Right hindlimb (tissue), 1 donor: Measurements from ENCODE around the gene NDUFS1.
"Not testable (repeated sequence)": the region's sequence is repeated elsewhere in the genome, so short reads cannot be mapped to it uniquely, and the experiment has no call there.

Source experiments
- DNase-seq: peaks from one replicate; pipeline ENCODE4 v3.0.0-alpha.2; 2018

The NDUFS1 gene

DNA sequence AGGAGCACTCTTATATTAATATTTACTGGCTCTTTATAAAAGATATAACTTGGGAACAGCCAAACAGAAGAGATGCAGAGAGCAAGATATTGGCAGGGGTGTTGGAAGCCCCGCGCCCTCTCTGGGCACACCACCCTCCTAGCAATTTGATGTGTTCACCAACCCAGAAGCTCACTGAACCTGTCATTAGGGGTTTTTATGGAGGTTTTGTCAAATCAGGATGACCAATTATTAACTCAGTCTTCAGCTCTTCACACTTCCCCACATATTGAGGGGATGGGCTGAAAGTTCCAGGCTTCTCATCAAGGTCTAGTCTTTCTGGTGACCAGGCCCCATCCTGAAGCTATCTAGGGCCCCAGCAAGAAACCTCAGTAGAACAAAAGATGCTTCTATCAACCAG is 62.4 kb downstream of the NDUFS1 start:
- no peak for DNase-seq

DNA sequence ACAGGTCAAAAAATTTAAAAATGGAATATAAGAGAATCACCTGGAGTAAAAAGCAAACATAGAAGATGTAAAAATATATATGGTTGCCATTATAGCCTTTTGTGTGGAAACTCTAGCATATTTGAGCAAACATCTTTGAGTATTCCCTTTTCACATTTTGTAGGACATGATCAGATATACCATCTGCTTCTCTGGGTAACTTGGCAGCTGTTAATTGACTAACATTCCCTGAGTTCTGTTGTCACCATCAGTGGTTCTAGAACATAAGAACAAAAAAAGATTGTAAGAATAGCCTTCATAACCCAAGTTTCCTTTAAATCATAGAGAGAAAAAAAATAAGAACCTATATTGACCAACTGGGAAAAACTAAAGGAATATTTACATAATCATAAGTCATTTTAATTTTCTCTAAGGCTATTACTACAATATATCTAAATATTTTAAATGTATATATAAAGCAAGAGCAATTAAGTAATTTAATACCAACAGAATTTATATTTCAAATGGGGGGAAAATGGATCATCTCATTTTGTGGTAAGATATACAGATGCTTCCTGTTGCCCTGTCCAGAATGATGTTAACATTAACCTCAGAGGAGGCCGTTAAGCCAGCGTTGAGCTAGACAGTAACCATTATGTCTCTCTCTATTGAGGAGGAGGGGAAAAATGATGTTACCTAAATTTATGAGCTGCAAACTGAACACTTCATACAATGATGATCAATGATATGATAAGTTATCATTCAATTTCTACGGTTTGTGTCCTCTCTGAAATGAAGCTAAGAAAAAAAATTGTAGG is 63.5 kb downstream of the NDUFS1 start:
- no peak for DNase-seq

- DNase-seq, result no peak
Measured at GRCh38 chr2:206092297-206092696, 66.9 kb downstream of the NDUFS1 start.

- no peak for DNase-seq
Measured at GRCh38 chr2:206088248-206088647, 71.0 kb downstream of the NDUFS1 start.

GRCh38 chr2:206086716-206087350 is 72.4 kb downstream of the NDUFS1 start:
- DNase-seq, result no peak

DNA sequence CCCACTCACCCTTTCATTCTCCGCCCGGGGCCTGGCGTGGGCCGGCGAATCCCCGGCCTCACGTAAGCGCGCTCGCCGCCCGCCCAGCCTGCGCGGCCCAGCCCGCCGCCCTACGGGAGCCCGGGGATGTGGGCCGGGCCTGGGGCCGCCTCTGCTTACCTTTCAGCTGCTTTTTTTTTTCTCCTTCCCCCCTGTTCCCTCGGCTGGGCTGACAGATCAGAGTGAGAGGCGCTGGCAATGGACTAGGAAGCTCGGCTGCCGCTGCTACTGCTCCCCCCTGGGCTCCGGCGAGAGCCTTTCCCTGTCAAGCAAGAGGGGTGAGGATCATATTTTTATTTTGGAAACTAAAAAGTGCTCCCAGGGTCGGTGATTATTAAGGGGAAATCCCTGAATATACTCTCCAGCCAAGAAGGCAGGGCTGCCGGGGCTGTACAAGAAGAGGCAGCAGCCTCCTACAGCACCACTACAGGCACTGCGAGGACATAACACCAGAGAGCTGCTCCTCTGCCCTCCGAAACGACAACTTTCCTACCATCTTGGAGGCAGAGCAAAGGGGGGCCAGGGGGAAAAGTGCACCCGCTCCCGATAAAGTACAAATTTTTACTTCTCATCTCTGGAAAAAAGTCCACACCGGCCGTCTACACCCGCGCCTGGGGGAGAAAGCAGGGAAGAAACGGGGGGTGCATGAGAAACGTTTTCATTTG is 73.3 kb downstream of the NDUFS1 start, which contains the start of gene INO80D:
INO80D (minus strand) TSS at position 433 of the 704 bp plus-strand sequence. CDS start 23,158 bp downstream, outside the sequence.
- DNase-seq, result peak; percentile 90

DNA sequence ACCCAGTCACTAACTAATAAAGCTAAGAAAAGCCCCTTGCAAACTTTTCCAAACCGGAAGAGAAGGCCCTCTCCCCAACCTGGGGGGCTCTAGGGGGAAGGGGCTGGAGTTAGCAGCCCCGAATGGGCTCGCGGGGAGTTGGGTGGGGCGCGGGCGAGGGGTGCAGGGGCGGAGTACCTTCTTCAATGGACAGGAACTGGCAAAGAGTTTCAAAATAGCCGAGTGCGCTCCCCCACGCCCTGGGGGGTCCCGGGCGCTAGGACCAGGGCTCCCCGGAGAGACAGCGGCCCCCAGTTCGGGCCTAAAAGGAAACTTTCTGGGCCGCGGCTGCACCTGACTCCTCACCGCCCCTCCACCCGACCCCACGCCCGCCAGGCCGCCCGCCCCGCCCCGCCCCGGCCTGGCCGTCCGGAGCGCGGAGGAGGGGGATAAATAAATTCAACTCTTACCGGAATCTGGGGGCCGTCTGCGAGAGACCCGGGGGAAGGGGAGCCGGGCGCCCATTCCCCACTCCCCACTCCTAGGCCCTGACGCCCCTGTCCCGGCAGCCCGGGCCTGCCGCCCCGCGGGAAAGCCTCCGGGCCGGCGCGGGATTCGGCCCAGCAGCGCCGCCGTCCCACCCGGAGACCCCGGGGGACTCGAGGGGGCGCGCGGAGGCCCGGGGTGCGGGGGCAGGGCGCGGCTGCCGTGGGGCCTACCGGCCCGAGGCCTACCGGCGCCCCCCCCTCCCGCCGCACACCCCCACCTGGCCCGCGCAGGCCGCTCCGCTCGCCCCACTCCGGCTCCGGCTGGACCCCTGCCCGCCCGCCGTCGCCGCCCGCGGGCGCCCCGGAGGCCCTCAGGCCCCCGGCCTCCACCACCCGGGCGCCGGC is 74.1 kb downstream of the NDUFS1 start:
- DNase-seq, result peak; percentile 60

DNA sequence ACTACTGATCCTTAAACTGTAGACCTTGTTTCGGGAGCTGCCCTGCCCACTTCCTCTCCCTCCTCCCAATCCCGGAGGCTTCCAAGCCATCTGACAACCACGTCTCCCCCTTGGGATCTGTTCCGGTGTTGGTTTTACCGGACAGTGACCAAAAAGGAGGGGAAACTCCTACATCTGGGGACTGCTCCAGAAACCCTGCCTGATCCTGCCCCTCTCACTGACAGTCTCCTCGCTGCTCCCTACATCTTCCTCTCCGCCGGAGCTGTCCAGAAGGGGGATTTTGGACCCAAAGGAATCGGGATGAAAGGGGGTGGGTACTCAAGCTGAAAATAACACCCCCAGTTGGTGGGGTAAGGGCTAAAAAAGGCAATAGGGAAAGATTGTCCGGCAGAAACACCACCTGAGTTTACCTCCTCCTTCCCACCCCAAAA is 74.8 kb downstream of the NDUFS1 start:
- DNase-seq, result peak; percentile 77

DNA sequence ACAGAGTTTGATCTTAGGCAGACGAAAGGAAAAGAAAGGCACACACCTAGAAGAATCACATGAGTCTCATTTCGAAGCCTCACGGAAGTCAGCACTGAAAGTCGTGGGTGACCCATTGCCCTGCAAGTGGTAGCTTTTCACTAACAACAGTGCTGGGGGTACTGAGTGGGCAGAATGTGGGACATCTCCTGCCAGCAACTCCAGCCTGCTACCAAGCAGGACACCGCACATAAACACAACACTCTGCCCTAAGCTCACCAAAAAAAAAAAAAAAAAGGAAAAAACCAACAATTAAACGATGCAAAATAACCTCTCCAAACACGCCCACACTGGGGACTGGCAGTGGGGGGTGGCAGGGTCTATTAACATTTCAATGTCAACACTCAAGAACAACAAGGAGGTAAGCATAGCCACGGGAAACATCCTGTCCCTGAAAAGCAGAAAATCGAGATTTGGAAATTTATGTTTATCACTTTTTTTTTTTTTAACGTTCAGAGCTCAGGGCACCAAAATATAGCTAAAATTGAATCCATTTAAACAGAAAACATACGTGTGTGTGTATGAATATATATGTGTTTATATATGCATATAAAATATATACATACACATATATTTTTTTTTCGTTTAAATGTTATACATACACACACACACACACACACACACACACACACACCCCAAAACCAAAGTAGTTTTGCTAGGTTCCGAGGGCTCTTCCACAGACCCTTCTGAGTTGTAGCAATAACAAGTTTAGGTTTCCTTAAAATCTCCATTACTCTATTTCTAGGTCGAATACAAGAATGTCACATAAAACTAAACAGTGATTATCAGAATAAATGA is 75.4 kb downstream of the NDUFS1 start:
- DNase-seq, result no peak

GRCh38 chr2:206082298-206082843 is 76.9 kb downstream of the NDUFS1 start:
- DNase-seq, result no peak

DNA sequence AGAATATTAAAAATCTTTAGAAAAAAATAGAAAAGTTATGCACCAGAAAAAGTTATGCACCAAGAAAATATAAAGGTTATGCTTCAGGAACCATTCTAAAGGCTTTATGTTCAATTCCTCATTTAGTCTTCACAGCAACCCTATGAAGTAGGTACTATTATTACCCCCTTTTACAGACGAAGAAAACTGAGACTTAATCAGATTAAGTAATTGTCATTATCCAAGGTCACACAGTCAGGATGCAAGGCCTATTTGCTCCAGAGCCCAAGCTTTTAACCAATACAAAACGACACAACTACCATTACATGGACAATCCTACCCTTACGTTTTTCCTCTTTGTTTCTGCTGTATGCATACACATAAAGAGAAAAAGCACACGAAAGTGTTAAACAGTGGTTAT is 78.3 kb downstream of the NDUFS1 start:
- DNase-seq, result no peak

DNA sequence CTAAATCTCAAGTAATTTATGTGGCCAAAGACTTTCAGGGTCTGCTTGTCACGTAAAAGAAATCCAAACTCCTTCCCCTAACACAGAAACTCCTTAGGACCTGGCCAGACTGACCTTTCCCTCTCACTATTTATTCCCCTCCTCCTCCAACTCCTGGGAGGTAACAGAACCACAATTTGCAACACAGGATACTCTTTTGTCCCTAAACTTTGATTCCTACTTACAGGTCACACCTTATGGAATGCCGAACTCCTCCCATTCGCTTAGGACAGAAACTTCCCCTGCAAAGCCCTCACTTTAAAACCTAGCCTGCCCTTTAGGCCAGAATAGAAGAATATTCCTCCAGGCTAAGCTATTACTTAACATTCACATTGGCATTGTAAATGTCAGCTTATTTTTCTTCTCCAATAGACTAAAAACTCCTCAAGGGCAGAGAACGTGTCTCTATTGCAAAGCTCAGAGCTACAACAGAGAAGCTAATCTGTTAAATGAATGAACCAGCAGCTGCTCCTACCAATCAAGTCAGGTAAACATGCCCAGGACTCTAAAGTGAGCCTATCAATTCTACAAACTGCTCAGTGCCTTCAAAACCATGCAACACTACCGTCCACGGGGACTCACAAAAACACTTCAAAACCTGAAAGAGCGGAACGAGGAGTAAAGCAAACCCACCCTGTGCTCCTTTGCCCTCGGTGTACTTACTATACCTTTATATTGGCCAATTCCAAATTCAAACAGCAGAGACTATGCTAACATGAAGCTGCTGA is 79.4 kb downstream of the NDUFS1 start:
- no peak for DNase-seq

DNA sequence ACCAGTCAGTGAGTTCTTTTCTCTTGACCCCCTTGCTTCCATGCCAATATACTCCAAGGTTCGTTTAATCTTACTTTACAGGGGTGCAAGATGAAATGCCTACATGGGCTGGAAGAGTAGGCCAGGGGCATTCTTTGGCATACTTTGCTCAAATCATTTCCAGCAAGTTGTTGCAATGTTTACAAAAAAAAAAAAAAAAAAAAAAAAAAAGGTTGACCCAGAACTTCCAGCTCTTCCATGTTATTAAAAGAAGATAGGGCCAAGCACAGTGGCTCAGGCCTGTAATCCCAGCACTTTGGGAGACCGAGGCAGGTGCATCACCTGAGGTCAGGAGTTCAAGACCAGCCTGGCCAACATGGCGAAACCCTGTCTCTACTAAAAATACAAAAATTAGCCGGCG is 81.4 kb downstream of the NDUFS1 start:
- DNase-seq, result not testable (repeated sequence)

GRCh38 chr2:206075113-206075512 is 84.1 kb downstream of the NDUFS1 start:
- DNase-seq, result no peak

GRCh38 chr2:206071807-206072206 is 87.4 kb downstream of the NDUFS1 start:
- no peak for DNase-seq

- DNase-seq, result no peak
Measured at GRCh38 chr2:206069417-206069816, 89.8 kb downstream of the NDUFS1 start.

DNA sequence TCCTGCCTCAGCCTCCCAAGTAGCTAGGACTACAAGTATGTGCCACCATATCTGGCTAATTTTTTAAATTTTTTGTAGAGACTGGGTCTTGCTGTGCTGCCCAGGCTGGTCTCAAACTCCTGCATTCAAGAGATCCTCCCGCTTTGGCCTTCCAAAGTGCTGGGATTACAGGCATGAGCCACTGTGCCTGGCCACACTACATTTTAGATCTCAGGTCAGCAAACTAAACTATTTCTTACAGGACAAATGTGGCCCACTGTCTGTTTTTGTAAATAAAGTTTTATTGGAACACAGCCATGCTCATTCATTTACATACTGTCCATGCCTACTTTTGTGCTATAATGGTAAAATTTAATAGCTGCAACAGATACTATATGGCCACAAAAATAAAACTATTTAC is 91.0 kb downstream of the NDUFS1 start:
- DNase-seq, result no peak
